ENCODE results near the gene POLDIP2. TPM values are rescaled to one million over a fixed set of nuclear protein-coding genes. Genes with fewer than 3 reads are reported as not detected.

POLDIP2 gene
- total RNA-seq, 3 donors from 2014 or later (not counting 1 experiment from before 2014, with no cell fraction given): 30.8 to 37.0 (median 33.7) TPM

- Histone ChIP-seq H3K27me3 (ENCODE audit: control insufficient read depth, insufficient read depth, low read length) (no peaks in the 10 kb centered on the region), H3K36me3 (ENCODE audit: control insufficient read depth, insufficient read depth, low read length) (peaks cover 80% of the 10 kb centered on the region), H3K4me3 (ENCODE audit: low read length) (no peak overlapping the region), H3K9me3 (ENCODE audit: control insufficient read depth, insufficient read depth, low read length) (no peaks in the 10 kb centered on the region), H3K27ac (ENCODE audit: low read length) (no peak overlapping the region), H3K4me1 (ENCODE audit: control insufficient read depth, insufficient read depth, low read length) (no peaks in the 10 kb centered on the region)
- ATAC-seq: no peak
- intact Hi-C loops (cut with micrococcal nuclease): no loop called here
- H3K27me3 Mint-ChIP-seq (ENCODE audit: low read depth in 2 of 2): no peaks in the 10 kb centered on the region
- 100% methylated on average over 7 of the region's 7 CpGs for WGBS (ENCODE audit: insufficient coverage)
- no peaks in the 10 kb centered on the region for H3K9me3 Mint-ChIP-seq
- no peak overlapping the region for H3K4me3 Mint-ChIP-seq
- no peaks in the 10 kb centered on the region for H3K36me3 Mint-ChIP-seq
- TF ChIP-seq CTCF (IDR thresholded peaks at IDR 0.05): no peak
- no peak for DNase-seq
- H3K27ac Mint-ChIP-seq: no peak overlapping the region
- H3K4me1 Mint-ChIP-seq: no peaks in the 10 kb centered on the region
Measured at GRCh38 chr17:28350271-28350670, 7.1 kb downstream of the POLDIP2 start.

- no peak for ATAC-seq
- no peaks in the 10 kb centered on the region for H3K36me3 Mint-ChIP-seq
- Histone ChIP-seq H3K27ac (ENCODE audit: low read length) (no peak overlapping the region), H3K9me3 (ENCODE audit: control insufficient read depth, insufficient read depth, low read length) (no peaks in the 10 kb centered on the region), H3K27me3 (ENCODE audit: control insufficient read depth, insufficient read depth, low read length) (no peaks in the 10 kb centered on the region), H3K4me1 (ENCODE audit: control insufficient read depth, insufficient read depth, low read length) (no peaks in the 10 kb centered on the region), H3K4me3 (ENCODE audit: low read length) (no peak overlapping the region), H3K36me3 (ENCODE audit: control insufficient read depth, insufficient read depth, low read length) (peaks cover 81% of the 10 kb centered on the region)
- H3K9me3 Mint-ChIP-seq: no peaks in the 10 kb centered on the region
- no peaks in the 10 kb centered on the region for H3K27me3 Mint-ChIP-seq (ENCODE audit: low read depth in 2 of 2)
- no peaks in the 10 kb centered on the region for H3K4me1 Mint-ChIP-seq
- H3K4me3 Mint-ChIP-seq: no peak overlapping the region
- intact Hi-C loops (cut with micrococcal nuclease): no loop called here
- no peak for DNase-seq
- no peak overlapping the region for H3K27ac Mint-ChIP-seq
- TF ChIP-seq CTCF (IDR thresholded peaks at IDR 0.05): no peak
- WGBS (ENCODE audit: insufficient coverage): 77% methylated on average over 3 of the region's 3 CpGs
Measured at GRCh38 chr17:28348979-28349378, 8.3 kb downstream of the POLDIP2 start.

GRCh38 chr17:28347261-28347891, 10.0 kb downstream of the POLDIP2 start:
- Mint-ChIP-seq H3K27ac (no peak overlapping the region), H3K4me3 (no peak overlapping the region), H3K4me1 (no peaks in the 10 kb centered on the region), H3K36me3 (no peaks in the 10 kb centered on the region), H3K27me3 (ENCODE audit: low read depth in 2 of 2) (no peaks in the 10 kb centered on the region), H3K9me3 (no peaks in the 10 kb centered on the region)
- DNase-seq: no peak
- H3K4me3 ChIP-seq (ENCODE audit: low read length): no peak overlapping the region
- no peaks in the 10 kb centered on the region for H3K27me3 ChIP-seq (ENCODE audit: control insufficient read depth, insufficient read depth, low read length)
- no peak for TF ChIP-seq CTCF (IDR thresholded peaks at IDR 0.05)
- no peak overlapping the region for H3K27ac ChIP-seq (ENCODE audit: low read length)
- H3K36me3 ChIP-seq (ENCODE audit: control insufficient read depth, insufficient read depth, low read length): peaks cover 83% of the 10 kb centered on the region
- intact Hi-C loops (cut with micrococcal nuclease): no loop called here
- H3K9me3 ChIP-seq (ENCODE audit: control insufficient read depth, insufficient read depth, low read length): no peaks in the 10 kb centered on the region
- no peak for ATAC-seq
- H3K4me1 ChIP-seq (ENCODE audit: control insufficient read depth, insufficient read depth, low read length): no peaks in the 10 kb centered on the region
- 96% methylated on average over 8 of the region's 8 CpGs for whole genome bisulfite sequencing (ENCODE audit: insufficient coverage)

GRCh38 chr17:28346746-28347246, 10.5 kb downstream of the POLDIP2 start:
- H3K27me3 Mint-ChIP-seq (ENCODE audit: low read depth in 2 of 2): no peaks in the 10 kb centered on the region
- H3K4me1 ChIP-seq (ENCODE audit: control insufficient read depth, insufficient read depth, low read length): no peaks in the 10 kb centered on the region
- no peak overlapping the region for H3K4me3 ChIP-seq (ENCODE audit: low read length)
- H3K4me1 Mint-ChIP-seq: no peaks in the 10 kb centered on the region
- no peaks in the 10 kb centered on the region for H3K9me3 Mint-ChIP-seq
- no peak for TF ChIP-seq CTCF (IDR thresholded peaks at IDR 0.05)
- DNase-seq: no peak
- H3K36me3 Mint-ChIP-seq: no peaks in the 10 kb centered on the region
- H3K36me3 ChIP-seq (ENCODE audit: control insufficient read depth, insufficient read depth, low read length): peaks cover 85% of the 10 kb centered on the region
- no peaks in the 10 kb centered on the region for H3K27me3 ChIP-seq (ENCODE audit: control insufficient read depth, insufficient read depth, low read length)
- H3K9me3 ChIP-seq (ENCODE audit: control insufficient read depth, insufficient read depth, low read length): no peaks in the 10 kb centered on the region
- 86% methylated on average over 6 of the region's 7 CpGs for WGBS (ENCODE audit: insufficient coverage)
- ATAC-seq: no peak
- no peak overlapping the region for H3K4me3 Mint-ChIP-seq
- no peak overlapping the region for H3K27ac Mint-ChIP-seq
- intact Hi-C loops (cut with micrococcal nuclease): no loop called here
- H3K27ac ChIP-seq (ENCODE audit: low read length): no peak overlapping the region

Data from natural killer cell (primary cell).